ENCODE measurements around the gene ACSL5. TPM values are rescaled to one million over a fixed set of nuclear protein-coding genes. Genes with fewer than 3 reads are reported as not detected.

ACSL5 gene
- total RNA-seq, 1 experiment from 2014 or later: not detected

- no peak overlapping the region for H3K56ac ChIP-seq (ENCODE audit: insufficient read length, low read depth, low read length)
- no peak overlapping the region for H3K9ac ChIP-seq (ENCODE audit: extremely low read depth, insufficient read length, low read length)
- no peaks in the 10 kb centered on the region for H3K79me1 ChIP-seq (ENCODE audit: insufficient read depth, low read depth, low read length, poor library complexity, severe bottlenecking)
- Mint-ChIP-seq H3K4me3 (no peak overlapping the region), H3K27ac (no peak overlapping the region), H3K27me3 (ENCODE audit: low read depth) (peaks cover 23% of the 10 kb centered on the region), H3K9me3 (no peaks in the 10 kb centered on the region), H3K36me3 (ENCODE audit: insufficient read depth in 1 of 3, low read depth in 3 of 3) (no peaks in the 10 kb centered on the region), H3K4me1 (peaks cover 0 to 11% of the 10 kb centered on the region in 2 experiments; a peak in 2 of 4 replicates)
- no peak overlapping the region for H2AFZ ChIP-seq (ENCODE audit: low read length)
- H4K8ac ChIP-seq (replicated peaks; ENCODE audit: insufficient read length, low read depth, low read length): no peak overlapping the region
- no peak overlapping the region for H3K27ac ChIP-seq (ENCODE audit: insufficient read length, low read depth, low read length)
- no peak for DNase-seq
- H3K79me2 ChIP-seq (ENCODE audit: insufficient read depth, low read length): no peaks in the 10 kb centered on the region
- H3K9me3 ChIP-seq (ENCODE audit: control insufficient read depth, low read depth, low read length): no peaks in the 10 kb centered on the region
- no peak overlapping the region for H3T11ph ChIP-seq (ENCODE audit: low read length)
- H3K18ac ChIP-seq (ENCODE audit: insufficient read length, low read depth, low read length): no peak overlapping the region
- H3K4me2 ChIP-seq (ENCODE audit: insufficient read depth, insufficient read length, low read length): no peak overlapping the region
- no peak overlapping the region for H2BK12ac ChIP-seq (ENCODE audit: insufficient read length, low read depth, low read length)
- no peaks in the 10 kb centered on the region for H3K4me1 ChIP-seq (ENCODE audit: insufficient read depth, low read length)
- no peak overlapping the region for H2BK15ac ChIP-seq (ENCODE audit: low read depth, low read length)
- no peak for TF ChIP-seq CTCF (conservative IDR thresholded peaks at IDR 0.05)
- no peak overlapping the region for H3K14ac ChIP-seq (ENCODE audit: insufficient read depth, low read length)
- no peak overlapping the region for H4K91ac ChIP-seq (ENCODE audit: insufficient read length, low read depth, low read length)
- no peak overlapping the region for H3K4ac ChIP-seq (ENCODE audit: low read depth, low read length)
- H4K20me1 ChIP-seq (ENCODE audit: control insufficient read depth, insufficient read depth, insufficient read length): no peaks in the 10 kb centered on the region
- 0 out of 2 replicates have a peak, but pooled peaks cover 2% of the 10 kb centered on the region for H3K27me3 ChIP-seq (ENCODE audit: insufficient read depth, low read length)
- no peaks in the 10 kb centered on the region for H3K23me2 ChIP-seq (ENCODE audit: insufficient read length, low read depth, low read length, poor library complexity, severe bottlenecking)
- H2BK20ac ChIP-seq (ENCODE audit: low read depth, low read length, poor library complexity, severe bottlenecking): no peak overlapping the region
- H2BK5ac ChIP-seq (ENCODE audit: insufficient read length, low read length): no peak overlapping the region
- no peak overlapping the region for H4K5ac ChIP-seq (ENCODE audit: insufficient read length, low read depth, low read length)
- H2AK5ac ChIP-seq (ENCODE audit: insufficient read length, low read length): no peak overlapping the region
- no CpG with 5 or more reads among the region's 22 CpGs for WGBS (ENCODE audit: extremely low coverage, insufficient read length, low lambda C conversion rate)
- no peak overlapping the region for H3K23ac ChIP-seq (ENCODE audit: insufficient read length, low read depth, low read length)
- H2BK120ac ChIP-seq (ENCODE audit: low read depth, low read length, poor library complexity, severe bottlenecking): no peak overlapping the region
Observed at GRCh38 chr10:112363696-112364688, 9.9 kb upstream of the ACSL5 start.

All from H9 (cell line).